ENCODE data around the gene SMARCA4. TPM values are rescaled to one million over a fixed set of nuclear protein-coding genes. Genes with fewer than 3 reads are reported as not detected.

SMARCA4 gene
- total RNA-seq (2022): 127 and 132 TPM in 2 replicates
- Bru-seq, nascent RNA: percentile 65 among the genes with signal in this experiment
- BruChase-seq, experiment 1, labeled RNA remaining after a 6-hour chase: percentile 73 among the genes with signal in this experiment
- percentile 63 among the genes with signal in this experiment for BruChase-seq, experiment 2, labeled RNA remaining after a 2-hour chase
- long read RNA-seq, full-length matches to known transcripts: 59 of 232 reads
- long read RNA-seq, partial matches to known transcripts: 124 of 232 reads
- long read RNA-seq, other reads (novel, unspliced or antisense): 49 of 232 reads

DNA sequence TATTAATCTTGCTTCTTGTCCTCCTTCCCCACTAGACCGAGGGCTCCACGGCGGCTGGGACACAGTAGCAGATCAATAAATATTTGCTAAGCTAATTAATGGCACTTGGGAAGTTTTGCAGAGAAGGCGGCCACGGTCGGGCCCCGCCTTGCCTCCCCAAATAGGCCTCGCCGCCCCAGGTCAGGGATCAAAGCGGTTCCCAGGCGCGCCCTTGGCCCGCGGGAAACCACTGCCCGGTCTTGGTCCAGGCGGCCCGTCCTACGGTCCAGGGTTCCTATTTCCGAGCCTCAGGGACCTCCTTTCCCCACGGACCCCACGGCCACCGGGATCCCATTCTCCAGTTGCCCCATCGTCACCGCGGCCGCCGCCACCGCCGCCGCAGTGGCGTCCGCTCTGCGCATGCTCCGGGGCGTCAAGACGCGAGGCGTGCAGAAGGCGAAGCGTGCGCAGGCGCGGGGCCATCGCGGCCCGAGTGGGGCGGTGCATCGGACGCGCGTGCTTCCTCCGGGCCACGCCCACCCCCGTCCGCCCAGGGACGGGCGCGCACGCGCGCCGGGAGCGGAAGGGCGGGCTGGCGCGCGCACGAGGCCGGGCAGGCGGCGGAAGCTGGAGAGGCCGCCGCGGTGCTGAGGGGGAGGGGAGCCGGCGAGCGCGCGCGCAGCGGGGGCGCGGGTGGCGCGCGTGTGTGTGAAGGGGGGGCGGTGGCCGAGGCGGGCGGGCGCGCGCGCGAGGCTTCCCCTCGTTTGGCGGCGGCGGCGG, at the start of gene SMARCA4:
TSS of gene SMARCA4 (plus strand) at position 717 of the 759 bp plus-strand sequence. CDS start 23,122 bp downstream, outside the sequence.
- peak; percentile 96 for DNase-seq (ENCODE audit: unreplicated experiment)
- intact Hi-C loops (cut with micrococcal nuclease): loop anchor here (2.0 kb wide), 1 partner anchor 18 kb away; no protein-coding TSS in a partner anchor
- peak within 1 kb of the TSS; percentile 92 for H3K27ac Mint-ChIP-seq (ENCODE audit: low read depth, unreplicated experiment)
- peak within 1 kb of the TSS; percentile 86 for H3K4me3 Mint-ChIP-seq (ENCODE audit: unreplicated experiment)
- no peaks in the 10 kb centered on the region for H3K9me3 Mint-ChIP-seq (ENCODE audit: unreplicated experiment)
- CTCF ChIA-PET: interaction anchor here (0.6 to 6.0 kb wide), 6 partner anchors 13 to 166 kb away, joined by 3 to 54 read pairs (median 4); no protein-coding TSS in a partner anchor
- H3K27me3 Mint-ChIP-seq (ENCODE audit: insufficient read depth, unreplicated experiment): no peaks in the 10 kb centered on the region
- TF ChIP-seq, protein P1, sequence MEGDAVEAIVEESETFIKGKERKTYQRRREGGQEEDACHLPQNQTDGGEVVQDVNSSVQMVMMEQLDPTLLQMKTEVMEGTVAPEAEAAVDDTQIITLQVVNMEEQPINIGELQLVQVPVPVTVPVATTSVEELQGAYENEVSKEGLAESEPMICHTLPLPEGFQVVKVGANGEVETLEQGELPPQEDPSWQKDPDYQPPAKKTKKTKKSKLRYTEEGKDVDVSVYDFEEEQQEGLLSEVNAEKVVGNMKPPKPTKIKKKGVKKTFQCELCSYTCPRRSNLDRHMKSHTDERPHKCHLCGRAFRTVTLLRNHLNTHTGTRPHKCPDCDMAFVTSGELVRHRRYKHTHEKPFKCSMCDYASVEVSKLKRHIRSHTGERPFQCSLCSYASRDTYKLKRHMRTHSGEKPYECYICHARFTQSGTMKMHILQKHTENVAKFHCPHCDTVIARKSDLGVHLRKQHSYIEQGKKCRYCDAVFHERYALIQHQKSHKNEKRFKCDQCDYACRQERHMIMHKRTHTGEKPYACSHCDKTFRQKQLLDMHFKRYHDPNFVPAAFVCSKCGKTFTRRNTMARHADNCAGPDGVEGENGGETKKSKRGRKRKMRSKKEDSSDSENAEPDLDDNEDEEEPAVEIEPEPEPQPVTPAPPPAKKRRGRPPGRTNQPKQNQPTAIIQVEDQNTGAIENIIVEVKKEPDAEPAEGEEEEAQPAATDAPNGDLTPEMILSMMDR (IDR thresholded peaks at IDR 0.05; ENCODE audit: unreplicated experiment): no peak
- H3K36me3 Mint-ChIP-seq (ENCODE audit: insufficient read depth, unreplicated experiment): peaks cover 18% of the 10 kb centered on the region
- TSS peak; percentile 91 for BruUV-seq (replicated peaks)
- POLR2A ChIA-PET: interaction anchor here (0.7 to 2.9 kb wide), 15 partner anchors 11 to 147 kb away, joined by 3 to 30 read pairs (median 6); partner anchors contain the start of genes LDLR, TMED1 and YIPF2
- no peaks in the 10 kb centered on the region for H3K4me1 Mint-ChIP-seq (ENCODE audit: insufficient read depth, unreplicated experiment)

DNA sequence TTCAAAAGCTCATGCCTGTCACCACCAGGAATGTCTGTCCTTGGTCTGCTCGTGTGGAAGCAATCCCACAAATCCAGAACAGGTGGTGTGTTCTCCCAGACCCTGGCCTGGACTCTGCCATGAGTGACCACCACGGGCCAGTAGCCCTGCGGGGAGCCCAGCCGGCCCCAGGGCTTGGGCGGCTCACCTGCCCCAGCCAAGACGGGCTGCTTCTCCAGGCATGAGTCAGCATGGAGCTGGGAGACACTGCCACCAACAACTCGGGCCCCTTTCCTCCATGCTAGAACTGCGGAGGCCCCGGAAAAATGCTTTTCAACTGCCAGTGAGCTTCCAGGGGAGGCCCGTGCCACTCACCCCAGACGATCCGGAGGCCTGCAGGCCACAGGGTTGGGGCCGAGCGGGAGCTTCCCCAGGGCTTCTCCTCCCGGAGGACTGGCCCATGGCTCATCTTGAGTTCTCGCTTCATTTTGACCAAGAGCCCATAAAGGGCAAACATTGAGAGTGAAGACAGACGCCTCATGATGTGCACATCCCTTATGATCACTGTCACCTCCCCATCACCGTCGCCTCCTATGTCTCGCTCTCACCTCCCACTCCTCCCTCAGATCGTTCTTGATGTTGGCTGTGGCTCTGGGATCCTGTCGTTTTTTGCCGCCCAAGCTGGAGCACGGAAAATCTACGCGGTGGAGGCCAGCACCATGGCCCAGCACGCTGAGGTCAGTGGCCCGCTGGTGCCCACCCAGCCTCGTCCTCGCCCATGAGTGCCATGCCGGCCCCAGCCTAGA, 49.1 kb upstream of the SMARCA4 start:
- POLR2A ChIA-PET: interaction anchor here (0.7 kb wide), 1 partner anchor 13 kb away, joined by 3 read pairs; no protein-coding TSS in a partner anchor
- no peaks in the 10 kb centered on the region for H3K27me3 Mint-ChIP-seq (ENCODE audit: insufficient read depth, unreplicated experiment)
- CTCF ChIA-PET: interaction anchor here (0.5 to 0.8 kb wide), 3 partner anchors 12 to 211 kb away, joined by 3 to 4 read pairs (median 3); no protein-coding TSS in a partner anchor
- no peaks in the 10 kb centered on the region for H3K9me3 Mint-ChIP-seq (ENCODE audit: unreplicated experiment)
- intact Hi-C loops (cut with micrococcal nuclease): no loop called here
- no peak for DNase-seq (ENCODE audit: unreplicated experiment)
- H3K27ac Mint-ChIP-seq (ENCODE audit: low read depth, unreplicated experiment): no peak overlapping the region
- no TSS peak for BruUV-seq (replicated peaks)
- peaks cover 80% of the 10 kb centered on the region for H3K36me3 Mint-ChIP-seq (ENCODE audit: insufficient read depth, unreplicated experiment)
- TF ChIP-seq, protein P1 (IDR thresholded peaks at IDR 0.05; ENCODE audit: unreplicated experiment): no peak
- peaks cover 5% of the 10 kb centered on the region for H3K4me1 Mint-ChIP-seq (ENCODE audit: insufficient read depth, unreplicated experiment)
- no peak overlapping the region for H3K4me3 Mint-ChIP-seq (ENCODE audit: unreplicated experiment)

DNA sequence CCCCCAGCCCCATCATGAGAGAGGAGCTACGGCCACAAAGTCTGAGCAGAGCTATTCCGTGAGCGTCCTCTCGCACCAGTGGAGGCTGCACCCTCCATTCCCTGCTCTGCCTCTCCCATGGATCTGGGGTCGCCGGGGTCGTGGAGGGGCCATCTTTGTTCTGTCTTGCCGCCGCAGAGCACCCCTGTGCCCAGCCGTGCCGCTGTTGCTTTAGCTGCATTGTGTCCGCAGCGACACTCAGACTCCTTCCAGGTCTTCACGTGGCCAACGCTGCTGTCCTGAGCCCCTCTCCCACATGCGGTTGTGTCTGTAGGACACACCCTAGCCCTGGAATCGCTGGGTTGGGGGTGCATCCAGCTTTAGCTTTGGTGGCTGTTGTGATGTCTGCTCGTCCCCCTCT, 48.2 kb upstream of the SMARCA4 start:
- Mint-ChIP-seq H3K4me3 (ENCODE audit: unreplicated experiment) (no peak overlapping the region), H3K27ac (ENCODE audit: low read depth, unreplicated experiment) (no peak overlapping the region), H3K27me3 (ENCODE audit: insufficient read depth, unreplicated experiment) (no peaks in the 10 kb centered on the region), H3K36me3 (ENCODE audit: insufficient read depth, unreplicated experiment) (peaks cover 85% of the 10 kb centered on the region), H3K4me1 (ENCODE audit: insufficient read depth, unreplicated experiment) (peaks cover 5% of the 10 kb centered on the region), H3K9me3 (ENCODE audit: unreplicated experiment) (no peaks in the 10 kb centered on the region)
- TF ChIP-seq, protein P1 (IDR thresholded peaks at IDR 0.05; ENCODE audit: unreplicated experiment): no peak
- ChIA-PET CTCF (no interaction called here), POLR2A (interaction anchor here (0.6 kb wide), 1 partner anchor 8 kb away, joined by 3 read pairs; no protein-coding TSS in a partner anchor)
- intact Hi-C loops (cut with micrococcal nuclease): no loop called here
- DNase-seq (ENCODE audit: unreplicated experiment): no peak
- no TSS peak for BruUV-seq (replicated peaks)

Data from MCF 10A (cell line).